H1 (cell line): ENCODE measurements around the gene TSFM. TPM values are rescaled to one million over a fixed set of nuclear protein-coding genes. Genes with fewer than 3 reads are reported as not detected.

Experiments
- CTCF ChIP-seq, 3 experiments: IDR thresholded peaks; 1 replicate in 2 of 3; 2 replicates in 1 of 3; pipeline versions ENCODE4 v1.5.1 to v1.6.1; 2011; ENCODE audit warnings: low read length in 3 of 3, mild to moderate bottlenecking in 3 of 3, inconsistent platforms in 2 of 3, low read depth in 1 of 3, moderate library complexity in 1 of 3; ENCODE audit not compliant: insufficient read depth in 1 of 3; ENCODE audit errors: control extremely low read depth in 1 of 3
- HDAC6 ChIP-seq: IDR thresholded peaks from one replicate; pipeline ENCODE4 v1.7.1; 2012; ENCODE audit warnings: low read depth, mild to moderate bottlenecking, inconsistent platforms, low read length, moderate library complexity
- JUN ChIP-seq: IDR thresholded peaks from 2 replicates; pipeline ENCODE4 v1.6.1; 2011; ENCODE audit warnings: low read depth, mild to moderate bottlenecking, improper control_type of control experiment, low read length
- RAD21 ChIP-seq, 2 experiments: IDR thresholded peaks in 1 of 2; conservative IDR thresholded peaks in 1 of 2; 2 replicates each; pipeline ENCODE4 v1.6.1; 2011; ENCODE audit warnings: low read depth in 2 of 2, low read length in 2 of 2, improper control_type of control experiment in 1 of 2, inconsistent platforms in 1 of 2, mild to moderate bottlenecking in 1 of 2, moderate library complexity in 1 of 2
- RFX5 ChIP-seq: IDR thresholded peaks from 2 replicates; pipeline ENCODE4 v1.6.1; 2011; ENCODE audit warnings: low read depth, low read length, improper control_type of control experiment, borderline replicate concordance
- polyA plus RNA-seq, 7 experiments: library from polyadenylated mRNA; depleted of rRNA in 3 of 7; stranded (reverse) in 5 of 7; unstranded in 2 of 7; fragments of >200 nt in 5 of 7; fragments of 200-250 nt in 2 of 7; gene quantifications; 1 replicate in 5 of 7; 2 replicates in 1 of 7; 4 replicates in 1 of 7; pipeline versions ENCODE4 v1.2.1 to v1.2.3, GENCODE V29; 2011 to 2013; ENCODE audit warnings: missing spikeins in 2 of 7, mixed read lengths in 2 of 7
- total RNA-seq: library from RNA; stranded (reverse); fragmentation: NEBNext Ultra II Directional; extraction: Animal tissue kit (Norgen Biotek cat#: 25700); gene quantifications from 2 replicates; pipeline ENCODE4 v1.2.1, GENCODE V29; 2021
- TF ChIP-seq, protein P1 (sequence below): fragments of 300-600 bp; sonication (generic); IDR thresholded peaks from 2 replicates; pipeline ENCODE4 v1.7.1; 2012; ENCODE audit warnings: low read length, moderate library complexity, mild to moderate bottlenecking, inconsistent platforms; ENCODE audit not compliant: insufficient replicate concordance

Gene TSFM
- total and polyA plus RNA-seq, 2 of the 8 experiments (the other 6 are each of a cell fraction or from before 2014, with no cell fraction given): 17.4 to 49.8 TPM

GRCh38 chr12:57744777-57745484 is 37.7 kb upstream of the TSFM start, which contains the start of gene TSPAN31 (continued):
- TF ChIP-seq, protein P1, sequence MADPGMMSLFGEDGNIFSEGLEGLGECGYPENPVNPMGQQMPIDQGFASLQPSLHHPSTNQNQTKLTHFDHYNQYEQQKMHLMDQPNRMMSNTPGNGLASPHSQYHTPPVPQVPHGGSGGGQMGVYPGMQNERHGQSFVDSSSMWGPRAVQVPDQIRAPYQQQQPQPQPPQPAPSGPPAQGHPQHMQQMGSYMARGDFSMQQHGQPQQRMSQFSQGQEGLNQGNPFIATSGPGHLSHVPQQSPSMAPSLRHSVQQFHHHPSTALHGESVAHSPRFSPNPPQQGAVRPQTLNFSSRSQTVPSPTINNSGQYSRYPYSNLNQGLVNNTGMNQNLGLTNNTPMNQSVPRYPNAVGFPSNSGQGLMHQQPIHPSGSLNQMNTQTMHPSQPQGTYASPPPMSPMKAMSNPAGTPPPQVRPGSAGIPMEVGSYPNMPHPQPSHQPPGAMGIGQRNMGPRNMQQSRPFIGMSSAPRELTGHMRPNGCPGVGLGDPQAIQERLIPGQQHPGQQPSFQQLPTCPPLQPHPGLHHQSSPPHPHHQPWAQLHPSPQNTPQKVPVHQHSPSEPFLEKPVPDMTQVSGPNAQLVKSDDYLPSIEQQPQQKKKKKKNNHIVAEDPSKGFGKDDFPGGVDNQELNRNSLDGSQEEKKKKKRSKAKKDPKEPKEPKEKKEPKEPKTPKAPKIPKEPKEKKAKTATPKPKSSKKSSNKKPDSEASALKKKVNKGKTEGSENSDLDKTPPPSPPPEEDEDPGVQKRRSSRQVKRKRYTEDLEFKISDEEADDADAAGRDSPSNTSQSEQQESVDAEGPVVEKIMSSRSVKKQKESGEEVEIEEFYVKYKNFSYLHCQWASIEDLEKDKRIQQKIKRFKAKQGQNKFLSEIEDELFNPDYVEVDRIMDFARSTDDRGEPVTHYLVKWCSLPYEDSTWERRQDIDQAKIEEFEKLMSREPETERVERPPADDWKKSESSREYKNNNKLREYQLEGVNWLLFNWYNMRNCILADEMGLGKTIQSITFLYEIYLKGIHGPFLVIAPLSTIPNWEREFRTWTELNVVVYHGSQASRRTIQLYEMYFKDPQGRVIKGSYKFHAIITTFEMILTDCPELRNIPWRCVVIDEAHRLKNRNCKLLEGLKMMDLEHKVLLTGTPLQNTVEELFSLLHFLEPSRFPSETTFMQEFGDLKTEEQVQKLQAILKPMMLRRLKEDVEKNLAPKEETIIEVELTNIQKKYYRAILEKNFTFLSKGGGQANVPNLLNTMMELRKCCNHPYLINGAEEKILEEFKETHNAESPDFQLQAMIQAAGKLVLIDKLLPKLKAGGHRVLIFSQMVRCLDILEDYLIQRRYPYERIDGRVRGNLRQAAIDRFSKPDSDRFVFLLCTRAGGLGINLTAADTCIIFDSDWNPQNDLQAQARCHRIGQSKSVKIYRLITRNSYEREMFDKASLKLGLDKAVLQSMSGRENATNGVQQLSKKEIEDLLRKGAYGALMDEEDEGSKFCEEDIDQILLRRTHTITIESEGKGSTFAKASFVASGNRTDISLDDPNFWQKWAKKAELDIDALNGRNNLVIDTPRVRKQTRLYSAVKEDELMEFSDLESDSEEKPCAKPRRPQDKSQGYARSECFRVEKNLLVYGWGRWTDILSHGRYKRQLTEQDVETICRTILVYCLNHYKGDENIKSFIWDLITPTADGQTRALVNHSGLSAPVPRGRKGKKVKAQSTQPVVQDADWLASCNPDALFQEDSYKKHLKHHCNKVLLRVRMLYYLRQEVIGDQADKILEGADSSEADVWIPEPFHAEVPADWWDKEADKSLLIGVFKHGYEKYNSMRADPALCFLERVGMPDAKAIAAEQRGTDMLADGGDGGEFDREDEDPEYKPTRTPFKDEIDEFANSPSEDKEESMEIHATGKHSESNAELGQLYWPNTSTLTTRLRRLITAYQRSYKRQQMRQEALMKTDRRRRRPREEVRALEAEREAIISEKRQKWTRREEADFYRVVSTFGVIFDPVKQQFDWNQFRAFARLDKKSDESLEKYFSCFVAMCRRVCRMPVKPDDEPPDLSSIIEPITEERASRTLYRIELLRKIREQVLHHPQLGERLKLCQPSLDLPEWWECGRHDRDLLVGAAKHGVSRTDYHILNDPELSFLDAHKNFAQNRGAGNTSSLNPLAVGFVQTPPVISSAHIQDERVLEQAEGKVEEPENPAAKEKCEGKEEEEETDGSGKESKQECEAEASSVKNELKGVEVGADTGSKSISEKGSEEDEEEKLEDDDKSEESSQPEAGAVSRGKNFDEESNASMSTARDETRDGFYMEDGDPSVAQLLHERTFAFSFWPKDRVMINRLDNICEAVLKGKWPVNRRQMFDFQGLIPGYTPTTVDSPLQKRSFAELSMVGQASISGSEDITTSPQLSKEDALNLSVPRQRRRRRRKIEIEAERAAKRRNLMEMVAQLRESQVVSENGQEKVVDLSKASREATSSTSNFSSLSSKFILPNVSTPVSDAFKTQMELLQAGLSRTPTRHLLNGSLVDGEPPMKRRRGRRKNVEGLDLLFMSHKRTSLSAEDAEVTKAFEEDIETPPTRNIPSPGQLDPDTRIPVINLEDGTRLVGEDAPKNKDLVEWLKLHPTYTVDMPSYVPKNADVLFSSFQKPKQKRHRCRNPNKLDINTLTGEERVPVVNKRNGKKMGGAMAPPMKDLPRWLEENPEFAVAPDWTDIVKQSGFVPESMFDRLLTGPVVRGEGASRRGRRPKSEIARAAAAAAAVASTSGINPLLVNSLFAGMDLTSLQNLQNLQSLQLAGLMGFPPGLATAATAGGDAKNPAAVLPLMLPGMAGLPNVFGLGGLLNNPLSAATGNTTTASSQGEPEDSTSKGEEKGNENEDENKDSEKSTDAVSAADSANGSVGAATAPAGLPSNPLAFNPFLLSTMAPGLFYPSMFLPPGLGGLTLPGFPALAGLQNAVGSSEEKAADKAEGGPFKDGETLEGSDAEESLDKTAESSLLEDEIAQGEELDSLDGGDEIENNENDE: no peak
- TF ChIP-seq CTCF (IDR thresholded peaks at IDR 0.05; ENCODE audit: control extremely low read depth in 1 of 3, insufficient read depth in 1 of 3, low read depth in 1 of 3, low read length in 3 of 3) (no peak), RAD21 (IDR thresholded peaks at IDR 0.05 in 1 of 2, conservative IDR thresholded peaks at IDR 0.05 in 1 of 2; ENCODE audit: low read depth in 2 of 2, low read length in 2 of 2) (no peak), JUN (no peak), HDAC6 (no peak), RFX5 (no peak)
